Activated T-helper 17 cell treated with anti-CD3 and anti-CD28 coated beads, Interleukin-2, amount 50 U/mL, for 72 hours (primary cell): ENCODE data around the gene EGFLAM. TPM values are rescaled to one million over a fixed set of nuclear protein-coding genes. Genes with fewer than 3 reads are reported as not detected.

Experiments used
- ATAC-seq: fragments of 150-1000 bp; cut with Tn5 transposase; replicated peaks from 2 replicates; pipeline ENCODE4 v1.10.0; 2021; ENCODE audit warnings: mild to moderate bottlenecking, moderate library complexity
- H3K27ac Mint-ChIP-seq: one replicate; pipeline ENCODE4 v1.8.0; 2022; ENCODE audit warnings: mixed read lengths
- H3K27me3 Mint-ChIP-seq: one replicate; pipeline ENCODE4 v1.8.0; 2022; ENCODE audit warnings: mixed read lengths
- H3K36me3 Mint-ChIP-seq: one replicate; pipeline ENCODE4 v1.8.0; 2022; ENCODE audit warnings: low read depth, mild to moderate bottlenecking, mixed read lengths
- H3K4me1 Mint-ChIP-seq: one replicate; pipeline ENCODE4 v1.8.0; 2022; ENCODE audit warnings: mixed read lengths
- H3K4me3 Mint-ChIP-seq: one replicate; pipeline ENCODE4 v1.8.0; 2022; ENCODE audit warnings: mild to moderate bottlenecking, mixed read lengths
- H3K9me3 Mint-ChIP-seq: one replicate; pipeline ENCODE4 v1.8.0; 2022; ENCODE audit warnings: mixed read lengths
- total RNA-seq, 2 donors: library from RNA; stranded (reverse); gene quantifications; one replicate each; pipeline ENCODE4 v1.2.3, GENCODE V29; 2022

The EGFLAM gene
- total RNA-seq, 2 donors from 2014 or later: not detected

DNA sequence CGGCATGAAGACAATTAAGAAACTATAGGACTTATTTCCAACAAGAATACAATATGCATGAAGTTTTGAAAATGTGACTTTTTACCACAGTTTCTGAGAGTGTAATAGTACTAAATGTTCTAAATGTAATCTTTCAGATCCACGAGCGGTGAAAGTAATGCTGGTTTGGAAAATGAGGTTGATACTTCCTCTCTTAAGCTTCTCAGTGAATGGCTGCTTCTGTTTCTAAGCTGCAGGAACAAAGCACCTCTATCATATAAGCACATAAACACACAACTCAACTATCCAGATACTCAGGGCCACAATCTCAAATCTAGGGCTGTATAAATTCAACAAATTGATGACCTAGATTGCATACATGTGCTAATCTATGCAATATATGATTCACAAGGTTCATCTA, 219.8 kb downstream of the EGFLAM start:
- Mint-ChIP-seq H3K27me3 (peaks cover 19% of the 10 kb centered on the region), H3K9me3 (no peaks in the 10 kb centered on the region), H3K4me3 (no peak overlapping the region), H3K27ac (no peak overlapping the region), H3K4me1 (no peaks in the 10 kb centered on the region), H3K36me3 (no peaks in the 10 kb centered on the region)
- no peak for ATAC-seq

DNA sequence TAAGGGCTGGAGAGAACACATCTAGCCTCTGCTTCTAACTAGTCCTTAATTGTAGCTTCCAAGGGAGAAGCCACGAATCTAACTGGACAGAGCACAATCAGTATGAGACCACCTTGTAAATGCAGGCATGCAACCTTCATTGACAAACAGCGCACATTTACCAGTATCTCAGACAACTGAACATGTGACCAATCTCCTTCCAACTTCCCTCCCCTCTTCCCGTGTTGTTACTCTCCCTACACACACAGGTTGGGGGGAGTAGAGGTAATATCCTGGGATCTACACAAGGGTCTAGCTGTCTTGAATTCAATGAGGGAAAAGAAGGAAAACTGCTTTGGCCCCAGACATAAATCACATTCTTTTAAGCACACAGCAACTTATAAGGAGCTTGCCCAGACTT, 220.5 kb downstream of the EGFLAM start:
- no peaks in the 10 kb centered on the region for H3K36me3 Mint-ChIP-seq
- H3K4me1 Mint-ChIP-seq: no peaks in the 10 kb centered on the region
- no peak overlapping the region for H3K27ac Mint-ChIP-seq
- peaks cover 17% of the 10 kb centered on the region for H3K27me3 Mint-ChIP-seq
- ATAC-seq: no peak
- H3K9me3 Mint-ChIP-seq: no peaks in the 10 kb centered on the region
- no peak overlapping the region for H3K4me3 Mint-ChIP-seq

DNA sequence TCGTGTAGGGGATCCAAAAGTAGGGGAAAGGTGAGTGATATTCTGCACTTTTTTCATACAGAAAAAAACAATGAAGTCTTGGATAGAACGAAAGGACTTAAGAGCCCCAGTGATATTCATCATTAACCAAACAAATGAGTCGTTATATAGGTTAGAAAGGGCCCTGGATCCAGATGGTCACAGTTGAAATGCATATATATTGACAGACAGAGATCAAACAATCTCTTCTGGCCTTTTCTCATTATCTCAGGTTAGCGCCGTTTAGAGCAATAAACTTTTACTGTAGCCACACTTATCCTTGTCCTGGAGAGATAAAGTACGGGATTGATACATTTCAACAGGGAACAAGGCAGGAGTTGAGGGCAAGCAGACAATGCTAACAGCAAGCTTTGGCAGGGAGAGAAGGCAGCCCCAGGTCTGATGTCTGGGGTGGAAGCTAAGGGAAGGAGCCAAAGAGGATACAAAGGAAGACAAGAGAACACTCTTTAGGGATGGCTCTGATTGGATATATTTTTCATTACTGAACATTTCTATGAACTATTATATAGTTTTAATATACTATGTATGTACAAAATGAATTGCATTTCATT, 221.1 kb downstream of the EGFLAM start:
- no peaks in the 10 kb centered on the region for H3K9me3 Mint-ChIP-seq
- H3K27ac Mint-ChIP-seq: no peak overlapping the region
- H3K4me1 Mint-ChIP-seq: no peaks in the 10 kb centered on the region
- H3K36me3 Mint-ChIP-seq: no peaks in the 10 kb centered on the region
- no peak overlapping the region for H3K4me3 Mint-ChIP-seq
- ATAC-seq: no peak
- H3K27me3 Mint-ChIP-seq: peaks cover 16% of the 10 kb centered on the region

DNA sequence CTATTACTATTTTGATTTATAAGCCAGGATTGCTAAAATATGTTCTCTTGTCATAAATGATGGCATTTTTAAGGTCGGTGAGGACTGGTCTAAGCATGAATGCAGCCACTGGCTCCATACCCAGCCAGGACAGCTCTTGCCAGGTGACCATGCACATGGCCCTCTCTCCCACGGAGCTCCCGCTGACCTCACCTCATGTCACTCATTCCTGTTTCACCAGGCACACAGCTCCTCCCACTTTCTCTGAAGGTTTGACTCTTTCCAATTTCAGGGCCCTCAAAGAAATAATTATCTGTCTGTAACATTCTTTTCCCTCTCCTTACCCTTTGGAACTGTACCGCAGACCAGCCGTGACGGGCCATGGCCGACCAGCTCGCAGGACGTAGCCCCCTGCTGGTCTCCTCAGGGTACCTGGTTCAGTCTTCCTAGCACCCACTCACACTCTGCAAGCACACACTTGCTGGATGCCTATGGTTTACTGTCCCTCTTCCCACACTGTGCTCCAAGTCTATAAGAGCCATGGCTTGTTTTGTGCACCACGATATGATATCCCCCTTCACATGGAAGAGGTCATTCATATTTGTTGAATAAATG, 225.5 kb downstream of the EGFLAM start:
- no peaks in the 10 kb centered on the region for H3K4me1 Mint-ChIP-seq
- H3K4me3 Mint-ChIP-seq: no peak overlapping the region
- no peak for ATAC-seq
- H3K27ac Mint-ChIP-seq: no peak overlapping the region
- H3K36me3 Mint-ChIP-seq: no peaks in the 10 kb centered on the region
- H3K27me3 Mint-ChIP-seq: peaks cover 13% of the 10 kb centered on the region
- H3K9me3 Mint-ChIP-seq: no peaks in the 10 kb centered on the region

DNA sequence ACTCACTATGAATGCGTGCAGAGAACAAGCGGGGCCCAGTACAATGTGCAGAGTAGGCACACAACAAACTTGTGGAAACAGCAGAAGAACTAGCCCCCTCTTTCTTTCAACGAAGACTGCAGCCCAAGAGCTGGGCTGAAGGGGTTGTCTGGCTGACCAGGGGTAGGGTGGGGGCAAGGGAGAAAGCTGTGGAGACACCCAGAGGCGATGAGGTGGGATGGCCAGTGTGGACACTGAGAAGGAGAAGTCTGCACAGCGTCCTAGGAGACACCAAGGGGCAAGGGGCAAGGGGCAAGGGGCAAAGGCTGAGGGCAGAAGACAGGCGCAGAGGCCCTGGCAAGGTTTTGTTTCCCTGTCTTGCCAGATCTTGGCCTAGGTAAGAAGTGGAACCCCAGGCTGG, 235.8 kb downstream of the EGFLAM start:
- ATAC-seq: no peak
- Mint-ChIP-seq H3K4me1 (no peaks in the 10 kb centered on the region), H3K9me3 (no peaks in the 10 kb centered on the region), H3K27ac (no peak overlapping the region), H3K4me3 (no peak overlapping the region), H3K27me3 (peaks cover 12% of the 10 kb centered on the region), H3K36me3 (no peaks in the 10 kb centered on the region)

DNA sequence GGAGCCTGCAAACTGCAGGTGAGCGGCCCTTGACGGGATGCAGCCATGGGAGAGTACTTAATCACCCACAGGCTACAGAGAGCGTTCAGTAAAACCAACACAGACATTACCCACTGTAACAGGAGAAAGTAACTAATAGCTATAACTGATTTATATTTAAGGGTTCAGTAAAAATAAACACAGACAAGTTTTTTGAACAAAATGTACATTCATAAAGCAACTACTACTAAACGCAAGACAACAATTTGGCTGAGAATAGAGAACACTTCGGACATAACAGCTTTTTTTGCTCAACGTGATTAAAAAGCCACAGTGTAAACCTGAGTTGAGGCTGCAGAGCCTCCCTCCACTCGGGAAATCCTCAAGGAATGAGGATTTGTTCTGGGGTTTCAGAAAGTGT, 236.4 kb downstream of the EGFLAM start:
- Mint-ChIP-seq H3K4me3 (no peak overlapping the region), H3K36me3 (no peaks in the 10 kb centered on the region), H3K9me3 (no peaks in the 10 kb centered on the region), H3K4me1 (no peaks in the 10 kb centered on the region), H3K27me3 (peaks cover 12% of the 10 kb centered on the region), H3K27ac (no peak overlapping the region)
- no peak for ATAC-seq

GRCh38 chr5:38497946-38498345, 239.6 kb downstream of the EGFLAM start:
- peaks cover 8% of the 10 kb centered on the region for H3K27me3 Mint-ChIP-seq
- ATAC-seq: no peak
- no peak overlapping the region for H3K27ac Mint-ChIP-seq
- H3K4me1 Mint-ChIP-seq: no peaks in the 10 kb centered on the region
- no peak overlapping the region for H3K4me3 Mint-ChIP-seq
- H3K36me3 Mint-ChIP-seq: no peaks in the 10 kb centered on the region
- H3K9me3 Mint-ChIP-seq: no peaks in the 10 kb centered on the region

- Mint-ChIP-seq H3K27me3 (peaks cover 6% of the 10 kb centered on the region), H3K27ac (no peak overlapping the region), H3K4me1 (no peaks in the 10 kb centered on the region), H3K36me3 (no peaks in the 10 kb centered on the region), H3K9me3 (no peaks in the 10 kb centered on the region), H3K4me3 (no peak overlapping the region)
- no peak for ATAC-seq
These were observed 242.4 kb downstream of the EGFLAM start for GRCh38 chr5:38500573-38501260.

- no peak for ATAC-seq
- Mint-ChIP-seq H3K9me3 (no peaks in the 10 kb centered on the region), H3K4me3 (no peak overlapping the region), H3K27me3 (peaks cover 6% of the 10 kb centered on the region), H3K4me1 (no peaks in the 10 kb centered on the region), H3K36me3 (no peaks in the 10 kb centered on the region), H3K27ac (no peak overlapping the region)
These were observed 247.9 kb downstream of the EGFLAM start for GRCh38 chr5:38506302-38506701.

- H3K4me1 Mint-ChIP-seq: no peaks in the 10 kb centered on the region
- no peak for ATAC-seq
- no peaks in the 10 kb centered on the region for H3K36me3 Mint-ChIP-seq
- no peak overlapping the region for H3K4me3 Mint-ChIP-seq
- no peak overlapping the region for H3K27ac Mint-ChIP-seq
- H3K27me3 Mint-ChIP-seq: peaks cover 6% of the 10 kb centered on the region
- H3K9me3 Mint-ChIP-seq: no peaks in the 10 kb centered on the region
These were observed 250.8 kb downstream of the EGFLAM start for GRCh38 chr5:38509185-38509584.
